Thyroid gland (tissue), 4 donors: Measurements from ENCODE around the gene POLK. TPM values are rescaled to one million over a fixed set of nuclear protein-coding genes. Genes with fewer than 3 reads are reported as not detected.

ENCODE experiments used
- DNase-seq, 2 donors: peaks; one replicate each; pipeline ENCODE4 v3.0.0-alpha.2; 2019
- H3K27ac ChIP-seq, 3 donors: fragments of 200-600 bp; sonication (generic); 1 replicate in 2 of 3; 2 replicates in 1 of 3; pipeline ENCODE4 v1.5.1; 2016 to 2019; ENCODE audit warnings: mild to moderate bottlenecking in 1 of 3, moderate library complexity in 1 of 3
- H3K27me3 ChIP-seq: fragments of 200-600 bp; sonication (generic); one replicate; pipeline ENCODE4 v1.5.1; 2019
- H3K36me3 ChIP-seq, 2 donors: fragments of 200-600 bp; sonication (generic); one replicate each; pipeline ENCODE4 v1.5.1; 2016 to 2019
- H3K4me1 ChIP-seq, 2 donors: fragments of 200-600 bp; sonication (generic); one replicate each; pipeline ENCODE4 v1.5.1; 2017 to 2019
- H3K4me3 ChIP-seq, 3 donors: fragments of 200-600 bp; sonication (generic); replicated peaks in 1 of 3; 1 replicate in 2 of 3; 2 replicates in 1 of 3; pipeline ENCODE4 v1.5.1; 2016; ENCODE audit warnings: mild to moderate bottlenecking in 1 of 3
- H3K9me3 ChIP-seq: fragments of 200-600 bp; sonication (generic); one replicate; pipeline ENCODE4 v1.5.1; 2017
- POLR2A ChIP-seq, 2 donors: fragments of 450-650 bp; IDR thresholded peaks; one replicate each; pipeline ENCODE4 v1.6.1; 2017; ENCODE audit warnings: antibody characterized with exemption in 2 of 2, mild to moderate bottlenecking in 2 of 2, moderate library complexity in 1 of 2
- WGBS, 2 donors: methylation state at CpG; one replicate each; pipeline ENCODE4 v1.1.5; 2017; 5-methylcytosine and 5-hydroxymethylcytosine counted together
- intact Hi-C: fragments of 100-400 bp; cut with DNase I; formaldehyde crosslinking; loops from one replicate; pipeline ENCODE4 v1.15.1; 2023
- small RNA-seq: library from RNA; depleted of rRNA; stranded (forward); fragments of <200 nt; gene quantifications from one replicate; pipeline ENCODE3, GENCODE V24; 2016
- total RNA-seq, 4 donors: library from RNA; depleted of rRNA; stranded (reverse); fragments of >200 nt; gene quantifications; one replicate each; pipeline ENCODE4 v1.2.3, GENCODE V29; 2016
- TF ChIP-seq, protein P1 (sequence below), 6 experiments: fragments of 200-600 bp in 3 of 6; fragments of 450-650 bp in 3 of 6; sonication (generic) in 3 of 6; IDR thresholded peaks; one replicate each; pipeline ENCODE4 v1.5.1; 2016 to 2019; ENCODE audit warnings: antibody characterized with exemption in 6 of 6, mild to moderate bottlenecking in 2 of 6, inconsistent platforms in 1 of 6, moderate library complexity in 1 of 6

Gene POLK
- total RNA-seq, 4 donors from 2014 or later: 49.8 to 74.5 (median 63.3) TPM

DNA sequence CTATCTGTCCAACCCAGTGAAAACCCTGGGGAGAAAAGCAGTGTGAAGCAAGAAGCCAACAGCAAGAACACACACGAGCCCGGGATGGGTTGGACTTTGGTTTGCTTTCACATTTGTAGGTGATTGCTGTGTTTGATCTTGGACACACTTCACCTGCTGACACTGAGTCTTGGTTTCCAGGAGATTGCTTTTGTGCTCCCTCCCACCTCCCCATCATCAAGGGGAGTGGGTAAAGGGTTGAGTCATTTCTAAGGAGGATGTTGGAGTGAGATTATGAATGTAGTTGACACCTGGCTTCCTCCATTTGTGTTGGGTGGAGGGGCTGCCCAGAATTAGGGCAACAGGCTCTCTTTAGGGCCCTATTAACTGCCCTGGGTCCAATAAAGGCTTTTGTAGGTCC, 137.0 kb downstream of the POLK start:
- H3K27me3 ChIP-seq: no peaks in the 10 kb centered on the region
- intact Hi-C loops: no loop called here
- H3K4me1 ChIP-seq: no peaks in the 10 kb centered on the region
- no peaks in the 10 kb centered on the region for H3K36me3 ChIP-seq
- H3K9me3 ChIP-seq: no peaks in the 10 kb centered on the region
- no peak for DNase-seq
- TF ChIP-seq, protein P1, sequence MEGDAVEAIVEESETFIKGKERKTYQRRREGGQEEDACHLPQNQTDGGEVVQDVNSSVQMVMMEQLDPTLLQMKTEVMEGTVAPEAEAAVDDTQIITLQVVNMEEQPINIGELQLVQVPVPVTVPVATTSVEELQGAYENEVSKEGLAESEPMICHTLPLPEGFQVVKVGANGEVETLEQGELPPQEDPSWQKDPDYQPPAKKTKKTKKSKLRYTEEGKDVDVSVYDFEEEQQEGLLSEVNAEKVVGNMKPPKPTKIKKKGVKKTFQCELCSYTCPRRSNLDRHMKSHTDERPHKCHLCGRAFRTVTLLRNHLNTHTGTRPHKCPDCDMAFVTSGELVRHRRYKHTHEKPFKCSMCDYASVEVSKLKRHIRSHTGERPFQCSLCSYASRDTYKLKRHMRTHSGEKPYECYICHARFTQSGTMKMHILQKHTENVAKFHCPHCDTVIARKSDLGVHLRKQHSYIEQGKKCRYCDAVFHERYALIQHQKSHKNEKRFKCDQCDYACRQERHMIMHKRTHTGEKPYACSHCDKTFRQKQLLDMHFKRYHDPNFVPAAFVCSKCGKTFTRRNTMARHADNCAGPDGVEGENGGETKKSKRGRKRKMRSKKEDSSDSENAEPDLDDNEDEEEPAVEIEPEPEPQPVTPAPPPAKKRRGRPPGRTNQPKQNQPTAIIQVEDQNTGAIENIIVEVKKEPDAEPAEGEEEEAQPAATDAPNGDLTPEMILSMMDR (IDR thresholded peaks at IDR 0.05): no peak
- no peak for TF ChIP-seq POLR2A (IDR thresholded peaks at IDR 0.05)
- H3K4me3 ChIP-seq: no peak overlapping the region
- 70 to 77% methylated on average over 2 of the region's 2 CpGs for WGBS, 2 donors
- H3K27ac ChIP-seq: no peak overlapping the region

Small RNA genes within 50 kb of the gene (small RNA-seq; reads per million reads assigned to genes)
- not detected for gene RNU7-175P

Other genes starting within 250 kb of the POLK start
- gene HMGCR, start 174.7 kb upstream of the POLK start, total RNA-seq: 10 to 100 TPM; 30.2 to 56.2 (median 42.5) TPM
- gene CERT1, start 262 bp upstream of the POLK start, total RNA-seq: 10 to 100 TPM; 66.3 to 87.5 (median 78.0) TPM
- 1 to 10 TPM in 2 of 4 donors, not detected in 2; 1.1 to 1.7 TPM for gene ANKDD1B, start 99.6 kb downstream of the POLK start, total RNA-seq
- gene POC5, start 205.5 kb downstream of the POLK start, total RNA-seq: 10 to 100 TPM in 3 of 4 donors, 1 to 10 TPM in 1; 9.5 to 24.3 (median 14.4) TPM